HG03159 (cell line): ENCODE measurements around the gene TGM4.
"Not testable (repeated sequence)": the region's sequence is repeated elsewhere in the genome, so short reads cannot be mapped to it uniquely, and the experiment has no call there.

Experiments
- ATAC-seq: cut with Tn5 transposase; IDR thresholded peaks from one replicate; pipeline ENCODE4 v1.9.1; 2021; ENCODE audit warnings: mild to moderate bottlenecking, moderate library complexity; ENCODE audit not compliant: unreplicated experiment

Gene TGM4

DNA sequence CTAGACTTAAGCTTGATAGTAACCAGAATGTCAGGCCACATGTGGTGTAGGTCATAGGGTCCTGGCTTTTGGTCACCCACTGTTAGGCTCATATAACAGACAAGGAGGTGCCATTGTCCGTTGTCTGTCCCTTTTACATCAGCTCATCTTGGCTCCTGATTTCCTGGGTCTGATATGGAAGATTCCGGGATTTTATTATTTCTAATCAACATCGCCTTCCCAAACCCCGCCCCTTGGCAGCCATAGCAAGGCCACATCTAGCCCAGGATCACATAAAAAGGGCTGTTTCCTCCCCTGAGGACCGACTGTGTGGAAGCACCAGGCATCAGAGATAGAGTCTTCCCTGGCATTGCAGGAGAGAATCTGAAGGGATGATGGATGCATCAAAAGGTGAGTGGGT is at the start of gene TGM4:
TGM4 (plus strand) TSS at position 301 of the 400 bp plus-strand sequence; CDS start at position 372, 71 bp downstream.
- ATAC-seq = no peak

DNA sequence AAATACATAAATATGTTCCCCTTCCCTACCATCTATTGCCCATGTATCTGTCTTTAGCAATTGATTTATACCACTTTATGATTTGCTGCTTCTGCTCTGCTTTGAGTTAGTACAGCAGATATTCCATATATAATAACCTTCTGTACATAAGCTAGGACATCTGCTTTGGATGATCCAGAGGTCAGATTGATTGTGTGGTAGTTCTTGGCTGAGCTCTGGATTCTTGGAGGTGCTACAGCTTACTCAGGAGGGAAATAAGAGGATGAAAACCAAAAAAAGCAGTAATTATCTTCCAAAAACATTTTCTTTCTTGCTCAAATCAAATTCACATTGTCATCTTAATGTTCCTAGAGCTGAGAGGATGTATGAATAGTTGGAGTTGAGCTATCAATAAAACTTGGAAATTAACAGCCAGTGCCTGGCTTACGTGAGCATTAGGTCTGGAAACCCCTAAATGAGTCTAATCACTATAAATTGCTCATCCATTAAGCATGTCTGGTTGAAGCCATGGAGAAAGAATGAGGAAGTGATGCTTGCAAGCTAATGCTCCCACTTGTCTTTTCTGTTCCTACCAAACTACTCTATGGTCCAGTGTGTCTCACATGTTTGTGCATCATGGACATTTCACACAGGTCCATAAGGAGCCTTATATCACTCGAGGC is 49.0 kb upstream of the TGM4 start:
- ATAC-seq = no peak

DNA sequence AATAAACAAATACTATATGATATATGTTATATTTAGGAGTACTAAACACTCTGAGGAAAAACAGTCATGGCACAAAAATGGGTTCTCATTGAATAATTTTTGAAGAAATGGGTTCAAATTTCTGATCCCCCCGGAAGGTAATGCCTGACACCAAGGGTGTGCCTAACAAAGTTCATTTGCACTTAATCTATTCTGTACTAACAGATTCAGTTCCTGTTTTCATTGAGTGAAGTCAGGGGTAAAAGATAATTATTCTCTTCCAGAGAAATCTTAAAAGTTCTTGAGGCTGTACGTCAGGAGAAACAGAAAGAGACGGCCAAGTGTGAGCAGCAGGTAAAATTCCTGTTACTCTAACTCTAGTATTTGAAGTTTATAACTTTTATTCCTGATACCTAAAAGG is 47.2 kb upstream of the TGM4 start:
- no peak for ATAC-seq

DNA sequence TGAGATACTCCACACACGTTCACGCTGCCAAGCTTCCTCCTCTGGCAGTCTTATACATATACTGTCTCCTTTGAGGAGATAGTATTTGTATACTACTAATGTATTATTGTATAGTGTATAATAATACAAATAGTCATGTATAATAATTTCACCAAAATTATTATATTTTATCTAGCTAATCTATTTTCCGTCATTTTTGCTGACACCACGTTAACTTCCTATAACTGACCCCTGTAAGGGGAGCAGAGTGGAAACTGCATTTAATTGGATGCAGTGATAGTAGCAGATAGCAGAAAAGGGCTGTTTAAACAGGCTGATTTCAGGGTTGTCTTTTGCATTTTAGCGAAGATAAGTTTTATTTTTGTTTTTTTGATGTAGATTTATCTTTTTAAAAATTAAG is 43.2 kb upstream of the TGM4 start:
- ATAC-seq = no peak

DNA sequence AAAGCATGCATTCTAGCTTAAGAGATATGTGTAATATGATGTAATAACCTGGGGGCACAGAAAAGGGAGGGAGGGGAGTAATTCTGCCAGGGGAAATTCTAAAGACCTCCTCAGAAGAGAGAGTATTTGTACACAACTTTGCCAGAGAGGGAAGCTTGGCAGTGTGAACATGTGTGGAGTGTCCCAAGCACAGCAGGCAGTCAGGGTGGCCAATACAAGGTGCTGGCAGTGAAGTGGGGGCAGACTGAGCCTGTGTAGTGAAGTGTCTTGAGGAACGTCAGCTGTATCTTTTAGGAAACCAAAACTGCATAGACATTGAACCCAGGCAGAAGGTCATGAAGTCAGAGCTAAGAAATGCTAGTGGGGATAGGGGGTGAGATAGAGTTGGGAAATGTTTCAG is 42.4 kb upstream of the TGM4 start:
- ATAC-seq = no peak

DNA sequence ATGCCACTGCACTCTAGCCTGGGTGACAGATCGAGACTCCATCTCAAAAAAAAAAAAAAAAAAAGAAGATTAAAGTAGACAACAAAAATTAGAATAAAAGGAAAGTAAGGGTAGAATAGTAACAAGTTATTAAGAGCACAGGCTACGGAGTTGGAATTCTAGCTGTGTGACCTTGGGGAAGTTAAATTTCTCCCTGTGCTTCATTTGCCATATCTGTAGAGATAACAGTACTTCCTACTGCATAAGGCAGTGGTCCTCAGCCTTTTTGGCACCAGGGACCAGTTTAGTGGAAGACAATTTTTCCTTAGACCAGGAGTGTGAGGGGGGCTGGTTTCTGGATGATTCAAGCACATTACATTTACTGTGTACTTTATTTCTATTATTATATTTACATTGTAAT is 41.4 kb upstream of the TGM4 start:
- ATAC-seq = no peak

DNA sequence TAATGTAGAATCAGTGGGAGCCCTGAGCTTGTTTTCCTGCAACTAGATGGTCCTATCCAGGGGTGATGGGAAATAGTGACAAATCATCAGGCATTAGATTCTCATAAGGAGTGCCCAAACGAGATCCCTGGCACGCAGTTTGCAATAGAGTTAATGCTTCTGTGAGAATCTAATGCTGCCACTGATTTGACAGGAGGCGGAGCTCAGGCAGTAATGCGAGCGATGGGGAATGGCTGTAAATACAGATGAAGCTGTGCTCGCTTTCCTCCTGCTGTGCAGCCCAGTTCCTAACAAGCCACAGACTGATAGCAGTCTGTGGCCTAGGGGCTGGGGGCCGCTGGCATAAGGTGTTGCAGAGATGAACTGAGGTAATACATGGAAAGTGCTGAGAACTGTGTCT is 41.0 kb upstream of the TGM4 start:
- no peak for ATAC-seq

DNA sequence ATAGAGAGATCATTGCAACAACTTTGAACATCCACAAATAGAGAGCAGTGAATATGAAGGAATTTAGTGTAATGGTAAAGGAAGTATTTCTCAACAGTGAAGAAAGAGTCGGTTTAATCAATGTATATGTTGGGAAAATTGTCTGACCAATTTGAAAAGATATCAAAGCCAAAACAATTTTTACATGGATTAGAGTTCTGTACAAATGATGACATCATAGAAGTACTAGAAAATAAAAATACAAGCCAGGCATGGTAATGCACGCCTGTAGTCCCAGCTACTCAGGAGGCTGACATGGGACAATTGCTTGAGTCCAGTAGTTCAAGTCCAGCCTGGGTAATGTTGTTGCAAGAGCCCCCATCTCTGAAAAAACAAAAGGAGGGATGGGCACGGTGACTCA is 38.7 kb upstream of the TGM4 start:
- ATAC-seq = no peak

DNA sequence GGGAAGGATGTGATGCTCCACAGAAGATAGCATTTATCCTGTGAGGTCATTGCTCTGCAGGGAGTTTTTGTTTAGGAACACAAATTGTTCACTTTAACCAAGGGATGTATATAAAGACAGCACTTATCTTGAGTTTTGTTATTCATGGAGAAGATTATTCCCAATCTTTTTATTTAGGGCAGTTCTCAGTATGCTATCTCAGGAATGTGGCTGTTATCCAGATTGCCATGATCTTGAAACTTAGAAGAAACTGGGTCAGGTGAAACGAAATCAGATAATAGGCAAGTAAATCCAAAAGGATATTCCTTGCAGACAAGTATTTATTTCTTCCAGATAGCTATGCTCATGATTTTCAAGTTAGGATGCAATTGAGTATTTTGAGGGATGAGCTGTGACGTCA is 32.0 kb upstream of the TGM4 start:
- no peak for ATAC-seq

DNA sequence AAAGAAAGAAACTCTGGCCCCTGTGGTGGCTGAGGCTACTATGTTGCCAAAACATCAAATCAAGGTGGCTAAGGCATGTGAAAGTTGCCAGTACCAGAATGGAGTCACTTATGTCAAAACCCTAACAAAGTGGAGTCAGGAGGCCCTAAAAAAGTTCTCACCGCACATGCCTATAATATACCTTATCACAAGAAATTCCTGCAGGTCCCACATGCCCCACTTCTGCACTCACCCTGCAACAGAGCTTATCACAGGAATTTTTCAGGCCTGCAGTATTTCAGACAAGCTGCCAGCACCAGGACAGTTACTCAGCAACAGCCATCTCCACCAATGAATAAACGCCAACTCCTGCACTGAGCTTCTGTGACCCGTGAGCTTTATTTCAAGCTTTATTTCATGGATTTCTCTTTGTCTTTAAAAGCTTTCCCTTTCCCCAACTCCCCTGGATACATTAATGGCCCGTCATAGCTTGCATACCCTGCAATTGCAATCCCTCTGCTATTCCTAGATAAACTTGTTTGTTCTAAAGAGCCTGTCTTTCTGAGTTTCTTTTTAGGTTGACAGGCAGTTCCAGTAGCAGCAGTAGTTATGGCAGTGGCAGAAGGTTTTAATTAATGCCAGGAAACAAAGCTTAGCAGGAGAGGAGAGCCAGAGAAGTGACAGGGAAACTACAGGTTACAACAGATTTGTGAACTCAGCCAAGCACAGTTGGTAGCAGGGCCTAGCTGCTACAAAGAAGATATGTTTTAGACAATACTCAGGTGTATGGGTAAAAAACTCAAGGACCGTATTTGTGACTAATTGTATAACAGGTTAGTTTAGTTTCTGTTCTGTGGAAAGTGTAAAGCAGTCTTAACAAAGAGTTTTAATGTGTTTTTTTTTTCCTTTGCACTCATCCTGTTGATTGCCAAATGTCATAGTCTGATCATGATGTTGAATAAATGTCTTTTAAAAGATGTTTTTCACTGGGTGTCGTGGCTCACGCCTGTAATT is 28.6 kb upstream of the TGM4 start:
- no peak for ATAC-seq

DNA sequence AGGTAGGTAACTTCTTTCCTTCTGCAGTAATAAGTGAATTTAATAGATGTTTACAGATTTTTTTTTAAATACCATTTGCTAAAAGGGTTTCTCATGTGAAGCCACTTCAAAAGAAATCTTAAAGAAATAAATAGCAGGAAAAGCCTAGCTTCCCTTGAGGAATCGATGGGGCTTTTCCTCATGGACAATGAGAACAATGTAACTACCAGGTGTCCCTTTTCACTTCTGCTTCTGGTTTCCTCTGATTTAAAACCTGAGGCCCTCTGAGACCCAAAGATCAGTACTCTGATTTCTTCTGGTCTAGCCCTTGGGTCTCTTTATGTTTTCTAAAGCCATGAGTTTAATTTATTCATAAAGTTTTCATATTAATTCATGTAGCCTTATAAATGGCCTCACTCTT is 25.8 kb upstream of the TGM4 start:
- ATAC-seq = no peak

DNA sequence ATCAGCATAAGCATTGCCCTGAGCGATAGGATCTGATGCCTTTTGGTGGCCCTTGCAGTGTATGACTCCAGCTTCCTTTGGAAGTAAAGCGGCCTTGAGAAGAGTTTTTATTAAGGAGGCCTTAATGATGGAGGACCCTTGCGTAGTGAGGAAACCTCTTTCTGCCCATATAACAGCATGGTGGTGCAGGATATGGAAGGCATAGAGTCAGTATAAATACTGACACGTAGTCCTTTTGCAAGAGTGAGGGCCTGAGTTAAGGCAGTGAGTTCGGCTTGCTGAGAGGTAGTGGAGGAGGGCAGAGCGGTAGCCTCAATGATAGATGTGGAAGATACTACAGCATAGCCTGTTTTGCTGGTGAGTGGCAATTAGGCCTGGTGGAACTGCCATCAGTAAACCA is 17.7 kb upstream of the TGM4 start:
- ATAC-seq = not testable (repeated sequence)

DNA sequence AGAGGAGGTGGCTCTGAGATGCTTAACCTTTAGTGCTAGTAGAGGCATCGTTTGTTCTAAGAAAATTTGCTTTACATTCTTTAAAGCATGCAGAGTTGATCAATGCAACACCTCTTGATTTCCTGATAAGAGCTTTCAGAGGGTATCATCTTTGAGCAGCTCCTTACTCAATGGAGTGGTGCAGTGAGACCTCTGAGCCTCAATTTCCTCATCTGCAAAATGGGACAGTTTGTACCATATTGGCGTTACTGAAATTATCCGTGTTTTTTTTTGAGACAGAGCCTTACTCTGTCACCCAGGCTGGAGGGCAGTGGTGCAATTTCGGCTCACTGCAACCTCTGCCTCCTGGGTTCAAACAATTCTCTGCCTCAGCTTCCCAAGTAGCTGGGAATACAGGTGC is 14.3 kb upstream of the TGM4 start:
- ATAC-seq = no peak

DNA sequence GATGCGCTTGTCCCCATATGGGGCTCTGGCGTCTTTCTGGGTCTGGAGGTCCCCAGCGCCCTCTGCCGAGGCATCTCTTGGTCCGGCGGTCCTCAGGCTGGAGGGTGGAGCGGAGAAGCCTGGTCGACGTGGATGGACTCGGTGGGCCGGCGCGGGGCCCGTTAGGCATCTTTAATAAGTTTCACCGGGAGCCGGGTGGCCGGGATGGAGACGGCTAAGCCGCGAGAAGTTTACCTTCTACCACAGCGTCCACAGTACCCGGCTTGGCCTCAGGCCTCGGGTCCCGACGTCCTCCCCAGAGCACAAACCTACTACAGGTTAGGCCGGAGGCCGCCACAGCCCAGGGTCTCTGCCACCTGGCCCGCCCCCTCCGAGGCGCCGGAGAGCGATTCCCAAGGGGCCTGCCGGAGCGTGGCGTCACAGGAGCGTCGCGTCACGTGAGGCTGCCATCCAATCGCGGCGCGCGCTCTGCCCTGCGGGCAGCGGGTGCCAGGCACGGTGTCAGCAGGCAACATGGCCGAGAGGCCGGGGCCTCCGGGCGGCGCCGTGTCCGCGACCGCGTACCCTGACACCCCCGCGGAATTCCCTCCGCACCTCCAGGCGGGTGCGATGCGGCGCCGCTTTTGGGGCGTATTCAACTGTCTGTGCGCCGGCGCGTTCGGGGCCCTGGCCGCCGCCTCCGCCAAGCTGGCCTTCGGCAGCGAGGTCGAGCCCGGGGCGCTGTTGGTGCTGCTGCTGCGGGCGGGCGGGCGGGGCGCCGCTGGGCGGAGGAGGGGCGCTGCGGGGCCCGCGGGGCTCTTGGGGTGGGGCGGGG is 12.8 kb upstream of the TGM4 start, which contains the start of gene TMEM42:
TMEM42 (plus strand) TSS at position 501 of the 814 bp plus-strand sequence; CDS start at position 514, 13 bp downstream.
- ATAC-seq = peak; percentile 94

DNA sequence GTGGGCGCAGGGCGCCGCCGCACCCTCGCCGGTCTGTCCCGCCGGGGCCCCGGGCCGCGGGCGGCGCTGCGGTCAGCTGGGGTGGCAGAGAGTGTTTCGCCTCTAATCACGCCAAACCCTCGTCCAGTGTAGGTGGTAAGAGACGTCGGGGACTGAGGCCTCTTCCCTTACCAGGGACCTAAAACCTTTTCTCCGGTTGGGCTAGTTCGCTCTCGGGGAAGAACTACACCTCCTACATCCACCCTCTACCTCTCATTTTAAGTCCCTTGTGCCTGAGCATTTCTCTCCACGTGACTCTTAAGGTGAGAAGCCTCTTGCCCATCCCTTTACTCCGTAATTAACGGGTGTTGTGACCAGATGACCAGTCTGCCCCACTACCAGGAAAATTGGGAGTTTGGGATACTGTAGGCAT is 12.2 kb upstream of the TGM4 start:
- peak; percentile 19 for ATAC-seq

DNA sequence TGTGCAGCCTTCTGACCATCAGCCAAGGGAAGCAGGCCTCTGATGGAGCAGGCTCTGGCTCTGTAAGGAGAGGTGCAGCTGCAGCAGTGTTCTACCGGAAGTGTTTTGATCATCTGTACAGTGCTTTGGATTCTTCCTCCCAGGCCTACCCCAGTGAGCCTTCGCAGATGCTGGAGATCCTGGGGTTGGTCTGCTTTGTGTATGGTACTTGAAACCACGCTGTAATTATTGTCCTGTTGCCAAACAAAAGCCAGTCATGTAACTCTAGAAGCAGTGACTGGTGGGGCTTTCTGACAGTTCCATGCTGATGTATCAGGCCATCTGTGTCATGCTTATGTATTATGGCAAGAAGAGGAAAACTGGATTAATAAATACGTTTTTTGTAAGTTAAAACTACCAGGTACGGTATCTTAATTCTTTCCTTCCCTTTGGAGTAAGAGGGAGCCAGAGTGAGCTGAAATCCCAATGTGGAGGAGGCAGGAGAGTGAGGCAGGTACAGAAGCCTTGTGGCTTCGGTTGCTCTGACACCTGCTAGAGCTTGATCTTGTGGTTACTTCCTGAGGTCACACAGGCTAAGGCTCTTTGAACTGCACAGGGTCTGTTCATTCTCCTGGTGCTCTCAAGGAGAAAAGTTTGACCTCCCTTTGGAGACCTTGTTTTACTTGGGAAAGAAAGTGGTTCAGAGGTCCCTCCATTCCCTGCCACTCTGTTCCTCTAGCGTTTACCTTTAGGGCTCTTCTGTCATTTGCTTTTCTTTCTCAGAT is 9.0 kb upstream of the TGM4 start:
- no peak for ATAC-seq

DNA sequence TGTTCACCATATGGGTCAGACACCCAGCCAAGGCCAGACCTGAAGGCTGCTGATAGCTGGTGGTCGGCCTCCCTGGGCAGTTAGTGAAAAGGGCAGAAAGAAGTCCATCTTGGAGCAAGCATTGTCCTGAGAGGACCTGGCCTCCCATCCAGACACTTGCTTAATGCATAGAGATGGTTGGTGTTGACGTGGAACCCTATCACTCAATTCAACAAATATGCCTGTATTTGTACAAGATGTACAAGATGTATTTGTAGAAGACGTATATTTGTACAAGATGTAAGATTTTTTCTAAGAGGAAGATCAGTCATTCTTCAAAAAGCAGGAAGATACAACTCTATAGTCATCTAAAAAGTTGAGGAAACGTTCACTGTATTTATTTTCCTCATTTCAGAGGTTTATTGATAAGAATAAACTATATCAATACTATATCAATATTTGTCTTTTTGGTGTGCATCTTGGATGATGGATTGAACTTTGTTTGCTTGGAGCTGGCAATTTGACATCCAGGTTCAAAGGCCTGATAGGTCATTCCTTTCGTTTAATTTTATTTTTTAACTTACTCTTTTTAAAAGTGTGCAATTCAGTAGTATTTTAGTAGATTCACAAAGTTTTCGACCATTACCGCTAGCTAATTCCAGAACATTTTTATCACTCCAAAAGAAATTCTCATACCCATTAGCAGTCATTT is 6.8 kb upstream of the TGM4 start:
- no peak for ATAC-seq

DNA sequence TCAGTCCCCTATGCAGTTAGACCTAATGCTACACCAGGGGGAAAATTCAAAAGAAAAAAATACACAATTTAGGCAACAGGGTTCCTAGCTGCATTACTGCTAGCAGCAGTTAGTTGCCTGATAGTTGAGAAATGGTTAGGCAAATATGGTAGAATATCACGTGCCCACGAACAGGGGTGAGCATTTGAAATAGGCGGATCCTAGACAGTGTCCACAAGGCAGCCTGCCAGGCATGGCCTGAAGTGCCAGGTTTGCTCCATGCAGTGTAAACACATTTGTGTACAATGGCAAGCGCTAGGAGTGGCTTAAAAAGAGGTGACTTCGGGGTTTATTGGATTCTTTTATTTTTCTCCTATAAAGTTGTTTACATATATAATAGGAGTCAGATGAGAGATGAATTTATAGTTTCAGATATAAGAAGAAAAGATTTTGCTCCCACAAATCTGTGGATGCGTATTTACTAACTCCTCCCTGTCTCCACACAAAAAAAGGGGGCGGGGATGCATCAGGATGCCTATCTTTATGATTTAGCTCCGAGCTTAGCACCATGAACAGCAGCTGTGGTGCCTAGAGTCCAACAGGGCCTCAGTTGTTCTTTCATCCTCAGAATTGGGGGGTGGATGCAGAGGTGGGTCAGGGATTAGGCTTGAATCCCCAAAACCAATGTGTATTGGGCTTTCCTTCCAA is 3.9 kb upstream of the TGM4 start:
- ATAC-seq = no peak

DNA sequence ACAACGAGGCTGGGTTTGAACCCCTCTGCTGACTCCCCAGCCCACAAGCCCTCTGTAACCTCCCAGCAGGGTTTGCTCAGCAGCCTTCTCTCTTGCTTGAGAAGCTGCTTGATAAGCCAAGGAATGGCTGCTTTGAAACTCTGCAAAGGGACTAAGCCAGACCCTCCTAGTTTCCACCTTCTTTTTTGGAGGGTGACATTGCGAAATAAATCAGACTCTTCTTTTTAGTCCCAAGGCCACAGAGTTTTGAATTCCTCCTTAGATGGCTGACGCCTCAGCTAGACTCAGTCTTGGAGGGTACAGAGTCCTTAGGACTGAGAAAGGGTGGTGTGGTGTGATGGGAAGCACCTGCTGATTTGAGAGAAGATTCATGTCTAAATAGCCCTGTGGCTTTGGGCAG is 1.2 kb downstream of the TGM4 start:
- ATAC-seq = no peak
